Central memory CD4-positive, alpha-beta T cell (primary cell): ENCODE measurements around the gene HELZ2.
"Not testable (repeated sequence)": the region's sequence is repeated elsewhere in the genome, so short reads cannot be mapped to it uniquely, and the experiment has no call there.

Experiments used
- DNase-seq: peaks from one replicate; pipeline ENCODE4 v3.0.0; 2022
- total RNA-seq, 3 experiments: gene quantifications; one replicate each; lab custom pipeline; 2026; lab: John Stamatoyannopoulos, UW

Gene HELZ2
- 10.4 to 165 (median 50.8) reads per million in 3 experiments for total RNA-seq

- peak; percentile 49 for DNase-seq
Measured at GRCh38 chr20:63574156-63574828, at the start of gene HELZ2. Gene HELZ2, minus strand, starts transcription at chr20:63574239. Its CDS starts 1,854 bp downstream, at chr20:63572385.

- DNase-seq, result no peak
Measured at GRCh38 chr20:63622732-63623131, 48.7 kb upstream of the HELZ2 start.

GRCh38 chr20:63622096-63622495, 48.1 kb upstream of the HELZ2 start:
- no peak for DNase-seq

GRCh38 chr20:63620991-63621390, 47.0 kb upstream of the HELZ2 start:
- no peak for DNase-seq

- no peak for DNase-seq
Measured at GRCh38 chr20:63619505-63619904, 45.5 kb upstream of the HELZ2 start.

GRCh38 chr20:63619086-63619485, 45.0 kb upstream of the HELZ2 start:
- DNase-seq, result no peak

GRCh38 chr20:63618291-63618980, 44.4 kb upstream of the HELZ2 start:
- DNase-seq, result no peak

GRCh38 chr20:63617876-63618265, 43.8 kb upstream of the HELZ2 start:
- no peak for DNase-seq

GRCh38 chr20:63617092-63617875, 43.2 kb upstream of the HELZ2 start:
- no peak for DNase-seq

- DNase-seq, result not testable (repeated sequence)
Measured at GRCh38 chr20:63613863-63614594, 40.0 kb upstream of the HELZ2 start.

GRCh38 chr20:63612276-63612931, 38.4 kb upstream of the HELZ2 start:
- no peak for DNase-seq

- no peak for DNase-seq
Measured at GRCh38 chr20:63611646-63612045, 37.6 kb upstream of the HELZ2 start.

- no peak for DNase-seq
Measured at GRCh38 chr20:63610581-63611435, 36.8 kb upstream of the HELZ2 start.

GRCh38 chr20:63606686-63607085, 32.6 kb upstream of the HELZ2 start:
- DNase-seq, result no peak

GRCh38 chr20:63602321-63602720, 28.3 kb upstream of the HELZ2 start:
- DNase-seq, result no peak

GRCh38 chr20:63601679-63602078, 27.6 kb upstream of the HELZ2 start:
- not testable (repeated sequence) for DNase-seq

- DNase-seq, result no peak
Measured at GRCh38 chr20:63599396-63600050, 25.5 kb upstream of the HELZ2 start.

- DNase-seq, result no peak
Measured at GRCh38 chr20:63598479-63599395, 24.7 kb upstream of the HELZ2 start.

- no peak for DNase-seq
Measured at GRCh38 chr20:63597651-63598478, 23.8 kb upstream of the HELZ2 start.
